Stimulated activated CD8-positive, alpha-beta memory T cell treated with anti-CD3 and anti-CD28 coated beads, Interleukin-4, amount 100 ng/mL, for 24 hours (primary cell): ENCODE data around the gene SOX3.

ENCODE experiments used
- DNase-seq: peaks from one replicate; pipeline ENCODE4 v3.0.0-alpha.2; 2020; ENCODE audit warnings: low read depth

Gene SOX3

DNA sequence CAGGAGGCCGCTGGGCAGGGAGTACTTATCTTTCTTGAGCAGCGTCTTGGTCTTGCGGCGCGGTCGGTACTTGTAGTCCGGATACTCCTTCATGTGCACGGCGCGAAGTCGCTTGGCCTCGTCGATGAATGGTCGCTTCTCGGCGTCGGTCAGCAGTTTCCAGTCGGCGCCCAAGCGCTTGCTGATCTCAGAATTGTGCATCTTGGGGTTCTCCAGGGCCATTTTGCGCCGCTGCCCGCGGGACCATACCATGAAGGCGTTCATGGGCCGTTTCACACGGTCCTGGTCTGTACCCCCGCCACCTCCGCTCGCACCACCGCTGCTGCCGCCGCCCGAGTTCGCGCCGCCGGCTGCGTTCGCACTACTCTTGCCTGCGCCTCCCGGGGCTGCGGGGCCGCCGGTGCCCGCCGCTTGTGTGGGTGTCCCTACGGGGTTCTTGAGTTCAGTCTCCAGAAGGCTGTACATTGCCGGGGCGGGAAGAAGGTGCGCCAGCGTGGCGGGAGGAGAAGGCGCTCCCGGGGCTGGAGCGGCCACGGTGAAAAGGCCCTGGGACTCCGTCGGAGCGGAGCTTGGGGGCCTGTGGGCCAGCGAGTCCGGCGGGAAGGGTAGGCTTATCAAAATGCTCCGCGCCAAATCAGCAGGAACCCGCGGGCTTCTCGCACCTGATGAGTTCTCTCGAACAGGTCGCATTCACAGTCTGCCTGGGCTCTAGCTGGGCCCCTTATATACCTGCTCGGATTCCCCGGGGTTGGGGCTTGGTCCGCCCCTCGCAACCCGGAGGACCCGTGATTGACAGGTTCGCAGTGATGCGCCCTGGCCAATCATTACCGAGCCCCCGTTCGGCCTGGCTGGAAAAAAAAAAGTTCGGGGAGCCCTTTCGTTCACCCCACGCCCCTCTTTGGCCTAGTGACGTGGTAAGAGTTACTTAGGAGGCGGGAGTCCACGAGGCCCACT, at the start of gene SOX3:
TSS of gene SOX3 (minus strand) at position 699 of the 954 bp plus-strand sequence. CDS start at position 690, 9 bp downstream.
- no peak for DNase-seq

DNA sequence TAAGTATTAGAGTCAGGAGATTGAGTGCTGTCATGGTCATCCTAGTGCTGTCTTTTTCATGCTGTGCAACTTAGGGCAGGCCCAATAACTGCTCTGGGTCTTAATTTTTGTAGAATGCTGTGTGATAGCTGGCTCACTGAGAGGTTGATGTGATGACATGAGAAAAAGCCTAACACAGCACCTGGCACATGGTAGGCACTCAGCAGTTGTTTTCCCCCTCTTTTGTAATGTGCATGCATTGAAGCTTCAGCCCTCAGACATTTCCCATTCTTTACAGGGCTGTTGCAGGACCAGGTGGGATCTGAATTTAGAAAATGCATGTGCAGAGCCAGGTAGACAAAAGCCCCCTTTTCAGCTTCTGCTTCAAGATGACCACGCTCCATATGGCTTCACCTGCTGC, 44.1 kb upstream of the SOX3 start:
- DNase-seq, result no peak

- DNase-seq, result no peak
Observed at GRCh38 chrX:140526171-140526570, 21.3 kb upstream of the SOX3 start.

- DNase-seq, result no peak
Observed at GRCh38 chrX:140525448-140525847, 20.6 kb upstream of the SOX3 start.

GRCh38 chrX:140524556-140524955, 19.7 kb upstream of the SOX3 start:
- no peak for DNase-seq

- no peak for DNase-seq
Observed at GRCh38 chrX:140521393-140521792, 16.5 kb upstream of the SOX3 start.

- no peak for DNase-seq
Observed at GRCh38 chrX:140514554-140514953, 9.7 kb upstream of the SOX3 start.

GRCh38 chrX:140510895-140511295, 6.0 kb upstream of the SOX3 start:
- DNase-seq, result no peak

GRCh38 chrX:140510306-140510676, 5.4 kb upstream of the SOX3 start:
- DNase-seq, result no peak

DNA sequence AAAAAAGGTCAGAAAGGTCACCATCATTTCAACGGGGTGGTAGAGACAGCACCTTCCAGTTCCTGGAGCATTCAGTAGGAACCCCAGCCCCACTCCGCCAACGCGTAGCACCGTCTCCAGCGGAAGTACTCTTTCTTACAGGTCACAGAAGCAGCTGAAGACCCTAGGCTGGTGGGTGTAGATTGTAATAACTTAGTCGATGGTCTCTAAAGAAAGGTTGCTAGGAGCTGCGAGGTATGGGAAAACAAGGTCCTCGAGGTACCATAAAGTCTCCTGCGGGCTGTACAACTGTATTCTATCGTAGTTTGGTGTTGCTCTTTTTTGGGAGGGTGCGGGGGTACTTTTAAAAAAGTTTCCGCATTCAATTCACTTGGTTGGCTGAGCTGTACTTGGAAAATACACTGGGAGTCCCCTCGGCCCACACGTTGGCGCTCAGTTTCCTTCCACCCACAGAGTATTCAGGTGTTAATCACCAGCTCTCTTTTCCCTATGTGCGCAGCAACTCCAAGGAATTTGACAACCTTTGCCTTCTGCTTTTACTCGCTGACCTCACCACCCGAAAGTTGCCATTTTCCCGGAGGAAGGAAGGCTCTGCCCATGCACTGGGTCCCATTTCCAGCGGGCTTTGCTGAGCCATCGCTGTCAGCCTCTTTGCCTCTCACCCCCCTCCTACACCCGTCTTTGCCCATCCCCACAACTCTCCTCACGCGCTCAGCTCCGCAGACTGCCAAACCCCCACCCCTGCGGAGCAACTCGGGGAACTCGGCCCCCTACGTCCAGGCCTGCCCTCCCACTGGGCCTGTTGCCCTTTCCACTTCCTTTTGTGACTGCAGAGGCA, 4.8 kb upstream of the SOX3 start:
- no peak for DNase-seq

DNA sequence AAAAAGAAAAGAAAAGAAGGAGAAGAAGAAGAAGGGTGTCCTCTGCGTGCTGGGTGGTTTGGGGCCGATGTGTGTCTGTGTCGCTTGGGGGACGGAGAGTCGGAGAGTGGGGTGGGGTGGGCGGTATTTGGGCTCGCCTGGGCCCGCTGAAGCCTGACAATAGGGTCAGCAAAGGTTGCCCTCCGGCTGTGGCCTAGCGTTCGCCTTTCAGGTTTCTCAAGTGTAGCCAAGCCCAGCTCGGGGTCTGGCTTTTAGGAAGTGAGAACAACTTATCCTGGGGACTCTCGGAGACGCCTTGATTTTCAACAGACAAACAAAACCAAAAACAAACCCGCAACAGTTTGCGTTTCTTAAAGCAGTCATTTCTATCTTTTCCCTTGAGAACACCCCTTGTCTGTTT, 4.1 kb upstream of the SOX3 start:
- no peak for DNase-seq

GRCh38 chrX:140507982-140508305, 3.1 kb upstream of the SOX3 start:
- DNase-seq, result no peak

DNA sequence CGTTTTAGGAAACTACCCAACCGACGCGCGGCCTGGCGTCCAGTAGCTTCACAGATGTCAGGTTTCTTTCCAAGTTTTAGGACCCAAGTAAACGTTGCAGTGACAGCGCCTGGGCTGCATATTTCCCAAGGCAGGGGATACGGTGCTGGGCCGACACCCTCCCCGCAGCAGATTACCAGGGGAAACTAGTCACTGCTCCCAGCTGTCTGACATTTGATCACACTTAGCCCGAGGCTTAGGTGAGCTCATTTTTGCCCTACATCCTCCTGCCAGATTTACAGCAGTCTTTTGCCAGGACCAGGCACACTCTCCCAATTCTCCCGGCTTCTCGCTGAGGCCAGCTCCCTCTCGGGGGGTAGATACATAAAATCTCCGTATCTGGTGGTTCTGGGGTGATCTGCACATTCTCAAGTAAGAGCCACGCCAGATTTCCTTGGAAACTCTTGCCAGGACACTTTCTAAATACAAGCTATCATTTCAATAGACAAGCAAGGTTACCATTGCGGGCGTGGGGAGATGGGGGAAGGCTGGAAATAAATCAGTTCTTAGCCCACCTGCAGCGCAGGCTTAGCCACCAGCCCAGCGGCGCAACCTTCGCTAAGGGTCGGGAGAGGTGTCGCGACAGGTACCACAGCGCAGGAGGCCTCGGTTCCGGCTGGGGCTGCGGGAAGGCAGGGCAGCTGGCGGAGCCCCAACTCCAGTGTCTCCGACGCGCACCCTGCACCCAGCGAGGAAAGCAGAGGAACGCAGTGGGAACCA, 2.5 kb upstream of the SOX3 start:
- no peak for DNase-seq

- DNase-seq, result no peak
Observed at GRCh38 chrX:140505421-140506337, 810 bp upstream of the SOX3 start.

- DNase-seq, result no peak
Observed at GRCh38 chrX:140503714-140504351, 1.0 kb downstream of the SOX3 start.

DNA sequence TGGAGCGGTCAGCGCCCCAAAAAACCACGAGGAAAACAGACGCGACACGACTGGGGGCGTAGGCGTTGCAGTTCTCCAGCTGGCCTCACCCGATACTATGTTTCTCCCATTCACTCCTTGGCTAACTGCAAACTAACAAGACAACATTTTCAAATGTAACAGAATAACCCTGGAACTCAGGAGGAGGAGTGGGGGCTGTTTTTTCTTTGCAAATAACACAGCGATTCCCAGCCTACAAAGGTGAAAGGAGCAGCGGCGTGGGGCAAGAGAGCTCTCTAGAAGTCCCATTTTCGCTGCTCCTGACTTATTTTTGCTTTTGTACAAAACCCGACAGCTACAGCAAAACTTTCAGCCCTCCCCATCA, 1.6 kb downstream of the SOX3 start:
- no peak for DNase-seq

DNA sequence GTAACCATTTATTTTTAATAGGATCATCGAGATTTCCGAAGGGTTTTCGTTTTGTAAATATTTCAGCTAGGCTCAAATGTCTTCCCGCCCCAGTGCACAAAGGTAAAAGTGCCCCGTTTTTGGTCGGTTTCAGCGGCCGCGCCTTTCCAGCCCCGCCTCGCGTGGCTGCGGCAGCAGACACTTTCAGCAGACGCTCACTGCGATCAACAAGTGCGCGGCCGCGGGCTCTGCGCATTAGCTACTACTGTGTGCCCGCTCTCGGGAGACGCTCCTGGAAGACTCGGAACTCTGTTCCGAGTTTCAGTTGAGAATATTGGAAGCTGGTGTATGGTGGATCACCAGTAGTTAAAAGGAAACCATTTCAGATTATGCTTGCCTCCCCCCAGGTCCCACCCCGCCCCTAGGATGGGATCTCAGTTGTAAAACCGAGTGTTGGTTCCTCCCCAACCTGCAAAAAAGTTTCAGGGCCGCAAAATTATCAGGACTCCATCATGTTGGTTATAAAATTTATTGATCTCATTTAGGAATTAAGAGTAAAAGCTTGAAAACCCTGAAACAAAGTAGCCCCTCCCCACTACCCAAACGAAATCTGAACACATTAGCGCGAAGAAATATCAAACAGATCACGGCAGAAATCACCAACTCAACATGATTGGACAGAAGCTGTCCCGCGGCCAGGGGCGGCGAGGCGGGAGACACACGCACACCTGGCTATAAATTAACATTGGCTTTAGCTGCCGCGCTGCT, 2.2 kb downstream of the SOX3 start:
- DNase-seq, result no peak

DNA sequence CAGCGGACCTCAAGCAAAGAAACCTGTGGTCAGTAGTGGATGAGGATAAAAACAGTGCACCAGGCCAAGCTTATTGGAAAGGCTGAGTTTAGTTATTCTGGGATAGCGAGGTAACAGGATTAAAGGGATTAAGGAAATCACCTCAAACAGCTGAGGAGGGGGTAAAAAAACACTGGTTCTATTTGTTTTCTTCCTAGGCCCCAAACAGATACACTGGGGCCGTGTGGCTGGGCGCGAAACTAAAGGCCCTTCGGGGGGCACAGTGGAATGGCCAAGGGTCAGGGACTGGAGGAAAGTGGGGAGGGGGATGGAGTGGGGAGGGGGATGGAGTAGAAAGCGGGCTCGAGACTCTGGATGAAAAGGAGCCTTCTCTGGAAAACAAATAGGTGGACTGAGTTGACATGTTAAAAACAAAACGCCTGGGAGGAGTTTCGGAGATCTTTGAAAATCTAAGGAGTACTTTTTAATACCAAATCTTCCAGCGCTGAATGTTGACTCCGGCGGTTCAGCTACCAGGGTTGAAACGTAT, 2.9 kb downstream of the SOX3 start:
- DNase-seq, result no peak

DNA sequence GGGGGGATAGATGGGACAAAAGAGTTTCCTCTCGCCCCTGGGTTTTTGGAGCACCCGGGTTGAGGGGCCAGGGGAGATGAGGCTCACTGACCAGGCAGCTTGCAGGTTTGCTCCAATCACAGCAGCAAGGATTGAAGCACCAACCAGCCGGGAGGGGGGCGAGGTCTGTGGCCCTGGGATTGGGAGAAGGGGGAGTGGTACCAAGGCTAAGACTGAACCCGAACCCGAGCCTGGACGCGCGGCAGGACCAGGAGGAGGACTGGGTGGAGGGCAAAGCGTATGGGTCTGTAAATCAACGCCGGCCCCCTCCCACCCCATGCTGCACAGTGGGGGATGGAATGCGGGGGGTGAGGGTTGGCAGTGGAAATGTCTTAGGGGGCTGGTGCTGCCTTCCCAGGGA, 3.5 kb downstream of the SOX3 start:
- DNase-seq, result no peak

GRCh38 chrX:140500441-140500840, 4.4 kb downstream of the SOX3 start:
- DNase-seq, result no peak
